ENCODE data around the gene TUBA1B. TPM values are rescaled to one million over a fixed set of nuclear protein-coding genes. Genes with fewer than 3 reads are reported as not detected.
"Not testable (repeated sequence)": the region's sequence is repeated elsewhere in the genome, so short reads cannot be mapped to it uniquely, and the experiment has no call there.

The TUBA1B gene
- total RNA-seq, 1 donor from 2014 or later, result 377 TPM

GRCh38 chr12:49130151-49131050, 794 bp downstream of the TUBA1B start:
- intact Hi-C loops (cut with DNase I), result loop anchor here (1.0 to 2.0 kb wide), 5 partner anchors 22 to 105 kb away; partner anchors contain the start of gene KMT2D
- peak; percentile 97 for DNase-seq (ENCODE audit: low spot score)

GRCh38 chr12:49129332-49130150, 1.7 kb downstream of the TUBA1B start:
- intact Hi-C loops (cut with DNase I), result loop anchor here (2.0 kb wide), 3 partner anchors 21 to 71 kb away; partner anchors contain the start of gene KMT2D
- DNase-seq (ENCODE audit: low spot score), result no peak

GRCh38 chr12:49127971-49128370, 3.2 kb downstream of the TUBA1B start:
- intact Hi-C loops (cut with DNase I); DNase-seq (ENCODE audit: low spot score): not testable (repeated sequence)

- DNase-seq (ENCODE audit: low spot score), result no peak
- intact Hi-C loops (cut with DNase I), result no loop called here
Measured at GRCh38 chr12:49126852-49127763, 4.1 kb downstream of the TUBA1B start.

GRCh38 chr12:49121047-49121696, 10.0 kb downstream of the TUBA1B start:
- intact Hi-C loops (cut with DNase I), result loop anchor here (2.0 kb wide), 1 partner anchor 32 kb away; no protein-coding TSS in a partner anchor
- DNase-seq (ENCODE audit: low spot score), result no peak

- intact Hi-C loops (cut with DNase I), result no loop called here
- DNase-seq (ENCODE audit: low spot score), result no peak
Measured at GRCh38 chr12:49111206-49111605, 20.0 kb downstream of the TUBA1B start.

GRCh38 chr12:49110464-49111155, 20.6 kb downstream of the TUBA1B start, which contains the start of gene LMBR1L:
TSS of gene LMBR1L (minus strand) at chr12:49110847. CDS start at chr12:49110555, 292 bp downstream.
- peak; percentile 98 for DNase-seq (ENCODE audit: low spot score)
- intact Hi-C loops (cut with DNase I), result no loop called here

GRCh38 chr12:49109641-49110463, 21.3 kb downstream of the TUBA1B start:
- intact Hi-C loops (cut with DNase I), result loop anchor here (2.0 kb wide), 1 partner anchor 21 kb away; the partner anchor contains the start of gene TUBA1B
- peak; percentile 78 for DNase-seq (ENCODE audit: low spot score)

GRCh38 chr12:49108958-49109404, 22.2 kb downstream of the TUBA1B start:
- peak; percentile 83 for DNase-seq (ENCODE audit: low spot score)
- intact Hi-C loops (cut with DNase I), result loop anchor here (2.0 kb wide), 1 partner anchor 22 kb away; the partner anchor contains the start of gene TUBA1B

- no peak for DNase-seq (ENCODE audit: low spot score)
- intact Hi-C loops (cut with DNase I), result no loop called here
Measured at GRCh38 chr12:49105504-49106084, 25.6 kb downstream of the TUBA1B start.

- intact Hi-C loops (cut with DNase I), result no loop called here
- DNase-seq (ENCODE audit: low spot score), result no peak
Measured at GRCh38 chr12:49104822-49105221, 26.4 kb downstream of the TUBA1B start.

- DNase-seq (ENCODE audit: low spot score), result no peak
- intact Hi-C loops (cut with DNase I), result no loop called here
Measured at GRCh38 chr12:49100380-49100779, 30.8 kb downstream of the TUBA1B start.

GRCh38 chr12:49098703-49099102, 32.5 kb downstream of the TUBA1B start:
- DNase-seq (ENCODE audit: low spot score), result no peak
- intact Hi-C loops (cut with DNase I), result no loop called here

- no peak for DNase-seq (ENCODE audit: low spot score)
Measured at GRCh38 chr12:49098035-49098451, 33.2 kb downstream of the TUBA1B start.

GRCh38 chr12:49097381-49097780, 33.8 kb downstream of the TUBA1B start:
- DNase-seq (ENCODE audit: low spot score), result no peak
- intact Hi-C loops (cut with DNase I), result no loop called here

More at GRCh38 chr12:49098035-49098451, 33.2 kb downstream of the TUBA1B start:
- intact Hi-C loops (cut with DNase I), result no loop called here

GRCh38 chr12:49094975-49095365, 36.2 kb downstream of the TUBA1B start:
- no peak for DNase-seq (ENCODE audit: low spot score)

More at GRCh38 chr12:49094975-49095365, 36.2 kb downstream of the TUBA1B start:
- intact Hi-C loops (cut with DNase I), result no loop called here
